DMS53 treated with DMSO at 0.1 percent for 48 hours (cell line): ENCODE measurements around the gene SLC27A3.
"Not testable (repeated sequence)": the region's sequence is repeated elsewhere in the genome, so short reads cannot be mapped to it uniquely, and the experiment has no call there.

Experiments
- DNase-seq: peaks from one replicate; lab custom pipeline; 2025; ENCODE audit not compliant: unreplicated experiment; lab: John Stamatoyannopoulos, UW

Gene SLC27A3

DNA sequence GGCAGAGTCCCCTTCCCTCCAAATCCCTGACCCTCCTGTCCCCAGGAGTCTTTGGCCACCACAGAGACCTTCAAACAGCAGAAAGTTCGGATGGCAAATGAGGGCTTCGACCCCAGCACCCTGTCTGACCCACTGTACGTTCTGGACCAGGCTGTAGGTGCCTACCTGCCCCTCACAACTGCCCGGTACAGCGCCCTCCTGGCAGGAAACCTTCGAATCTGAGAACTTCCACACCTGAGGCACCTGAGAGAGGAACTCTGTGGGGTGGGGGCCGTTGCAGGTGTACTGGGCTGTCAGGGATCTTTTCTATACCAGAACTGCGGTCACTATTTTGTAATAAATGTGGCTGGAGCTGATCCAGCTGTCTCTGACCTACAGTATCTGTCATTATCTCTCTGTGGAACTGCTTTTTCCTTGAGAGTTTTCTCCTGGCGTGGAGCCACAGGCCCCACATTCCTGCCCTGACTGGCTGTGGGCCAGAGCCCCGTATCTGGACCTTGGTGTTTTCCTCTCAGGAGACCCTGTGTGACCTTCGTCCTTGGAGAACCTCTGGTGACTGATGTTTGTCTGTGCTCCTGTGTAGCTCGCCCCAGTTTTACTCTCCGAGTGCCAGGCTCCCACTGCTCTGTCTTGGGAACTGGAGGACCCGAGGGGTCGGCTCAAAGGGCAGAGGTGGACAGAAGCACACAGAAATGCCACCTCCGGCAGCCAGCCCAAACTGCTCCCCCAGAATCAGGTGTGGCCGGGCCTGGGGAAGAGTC is 4.8 kb downstream of the SLC27A3 start:
- no peak for DNase-seq

DNA sequence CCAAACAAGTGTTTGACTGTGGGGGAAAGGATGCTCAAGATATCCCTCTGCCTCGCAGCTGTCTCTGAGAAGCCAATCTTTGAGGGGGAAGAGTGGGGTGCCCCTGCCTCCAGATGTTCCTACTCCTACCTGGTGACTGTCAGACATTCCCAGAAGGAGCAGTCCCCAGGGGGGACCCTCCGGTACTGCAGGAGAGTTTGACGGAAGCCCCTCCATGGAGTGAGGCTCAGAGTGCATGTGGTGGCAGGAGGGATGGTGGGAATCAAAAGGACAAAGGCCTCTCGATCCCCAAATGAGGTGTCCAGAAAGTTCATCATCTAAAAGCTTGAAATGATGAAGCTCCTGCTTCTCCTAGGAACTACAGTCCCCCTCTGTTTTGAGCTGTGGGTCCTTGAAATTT is 5.3 kb downstream of the SLC27A3 start:
- no peak for DNase-seq

- not testable (repeated sequence) for DNase-seq
These were observed 7.4 kb downstream of the SLC27A3 start for GRCh38 chr1:153782648-153783047.

DNA sequence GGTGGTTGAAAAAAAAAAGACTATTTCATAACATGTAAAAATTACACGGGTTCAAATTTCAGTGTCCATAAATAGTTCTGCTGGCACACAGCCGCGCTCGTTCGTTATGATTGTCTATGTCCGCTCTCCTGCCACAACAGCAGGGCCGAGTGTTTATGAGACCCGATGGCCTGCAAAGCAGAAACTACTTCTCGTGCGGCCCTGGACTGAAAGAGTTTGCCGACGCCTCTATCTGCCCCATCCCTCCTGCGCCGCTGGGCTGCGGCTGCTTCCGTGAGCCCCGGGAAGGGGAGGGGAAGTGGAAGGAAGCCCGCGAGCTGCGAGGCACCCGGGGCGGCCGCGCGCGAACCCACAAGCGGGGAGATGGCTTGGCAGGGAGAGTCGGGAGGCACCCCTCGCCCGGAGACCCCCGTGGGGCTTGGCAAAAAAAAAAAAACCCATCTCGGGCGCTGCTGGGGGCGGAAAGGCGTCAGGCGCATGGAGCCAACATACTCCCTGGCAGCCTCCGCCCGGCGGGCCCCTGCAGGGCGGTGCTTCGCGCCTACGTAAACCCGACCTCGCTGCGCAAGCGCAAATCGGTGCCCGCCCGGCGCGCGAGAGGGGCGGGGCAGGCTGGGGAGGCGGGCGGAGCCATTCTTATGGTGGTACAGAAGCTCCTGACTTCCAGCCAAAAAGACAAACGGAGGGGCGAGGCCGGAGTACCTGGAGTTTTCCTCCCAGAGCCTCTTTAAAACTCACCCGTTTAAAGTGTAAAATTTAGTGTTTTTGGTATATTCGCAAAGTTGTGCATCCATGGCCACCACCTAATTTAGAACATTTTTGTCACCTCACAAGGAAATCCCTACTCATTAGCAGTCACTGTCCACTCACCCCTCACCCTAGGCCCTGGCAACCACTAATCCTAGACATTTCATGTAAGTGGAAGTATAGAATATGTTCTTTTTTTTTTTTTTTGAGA is 8.3 kb downstream of the SLC27A3 start:
- peak; percentile 85 for DNase-seq

DNA sequence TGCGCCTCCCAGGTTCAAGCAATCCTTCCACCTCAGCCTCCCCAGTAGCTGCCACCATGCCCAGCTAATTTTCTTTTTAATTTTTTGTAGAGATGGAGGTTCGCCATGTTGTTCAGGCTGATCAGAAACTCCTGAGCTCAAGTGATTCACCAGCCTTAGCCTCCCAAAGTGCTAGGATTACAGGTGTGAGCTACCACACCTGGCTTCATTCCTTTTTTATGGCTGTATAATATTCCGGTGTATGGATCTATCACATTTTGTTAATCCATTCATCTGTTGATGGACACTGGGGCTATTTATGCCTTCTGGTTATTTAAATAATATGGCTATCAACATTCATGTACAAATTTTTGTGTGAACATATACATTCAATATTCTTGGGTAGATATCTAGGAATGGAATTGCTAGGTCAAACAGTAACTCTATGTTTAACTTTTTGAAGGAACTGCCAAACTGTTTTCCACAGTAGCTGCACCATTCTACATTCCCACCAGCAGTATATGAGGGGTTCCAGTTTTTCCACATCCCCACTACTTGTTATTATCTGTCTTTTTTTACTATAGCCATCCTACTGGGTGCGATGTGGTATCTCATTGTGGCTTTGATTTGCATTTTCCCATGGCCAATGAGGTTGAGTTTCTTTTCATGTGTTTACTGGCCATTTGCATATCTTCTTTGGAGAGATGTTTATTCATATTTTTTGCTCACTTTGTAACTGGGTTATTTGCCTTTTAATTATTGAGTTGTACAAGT is 11.0 kb downstream of the SLC27A3 start:
- DNase-seq, result no peak

GRCh38 chr1:153789478-153790034 is 14.3 kb downstream of the SLC27A3 start:
- peak; percentile 70 for DNase-seq

- DNase-seq, result peak; percentile 81
These were observed 15.2 kb downstream of the SLC27A3 start for GRCh38 chr1:153790313-153790965.

DNA sequence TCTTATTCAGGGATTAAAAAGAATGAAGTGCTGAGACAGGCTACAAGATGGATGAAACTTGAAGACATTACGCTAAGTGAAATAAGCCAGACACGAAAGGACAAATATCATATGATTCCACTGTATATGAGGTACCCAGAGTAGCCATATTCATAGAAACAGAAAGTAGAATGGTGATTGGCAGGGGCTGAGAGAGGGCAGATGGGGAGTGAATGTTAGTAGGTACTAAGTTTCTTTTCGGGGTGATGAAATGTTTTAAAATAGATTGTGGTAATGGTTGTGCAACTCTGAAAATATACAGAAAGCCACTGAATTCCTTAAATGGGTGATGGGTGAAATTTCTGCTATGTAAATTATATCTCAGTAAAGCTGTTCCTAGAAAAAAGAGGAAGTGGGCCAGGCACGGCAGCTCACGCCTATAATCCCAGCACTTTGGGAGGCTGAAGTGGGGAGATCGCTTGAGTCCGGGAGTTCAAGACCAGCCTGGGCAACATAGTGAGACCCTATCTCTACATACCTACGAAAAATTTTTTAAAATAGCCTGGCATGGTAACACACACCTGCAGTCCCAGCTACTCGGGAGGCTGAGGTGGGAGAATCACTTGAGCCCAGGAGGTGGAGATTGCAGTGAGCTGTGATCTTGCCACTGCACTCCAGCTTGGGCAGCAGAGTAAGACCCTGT is 15.9 kb downstream of the SLC27A3 start:
- no peak for DNase-seq

DNA sequence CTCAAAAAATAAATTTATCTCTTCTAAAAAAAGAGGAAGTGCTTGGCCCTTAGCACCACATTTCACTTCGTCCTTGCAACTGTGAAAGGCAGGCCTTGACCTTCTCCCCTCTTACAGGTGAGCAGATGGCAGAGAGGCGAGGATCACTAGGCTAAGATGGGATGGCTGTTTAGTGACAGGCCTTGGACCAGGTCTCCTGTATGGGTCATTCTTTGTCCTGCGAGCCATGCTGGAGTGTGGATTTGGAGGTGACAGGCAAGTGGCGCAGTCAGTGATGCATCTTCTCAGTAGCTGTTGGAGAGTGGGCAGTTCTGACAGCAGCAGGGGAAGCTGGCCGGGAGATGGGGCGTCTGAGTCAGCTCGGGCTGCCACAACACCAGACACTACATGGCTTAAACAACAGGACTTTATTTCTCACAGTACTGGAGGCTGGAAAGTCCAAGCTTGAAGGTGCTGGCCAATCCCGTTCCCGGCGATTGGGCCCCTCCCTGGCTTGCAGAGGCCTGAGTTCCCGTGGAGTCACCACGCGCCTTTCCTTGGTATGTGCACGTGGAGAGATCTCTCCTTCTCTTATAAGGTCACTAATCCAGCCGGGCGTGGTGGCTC is 16.5 kb downstream of the SLC27A3 start:
- DNase-seq, result no peak

- no peak for DNase-seq
These were observed 17.4 kb downstream of the SLC27A3 start for GRCh38 chr1:153792631-153793041.

GRCh38 chr1:153793261-153793972 is 18.2 kb downstream of the SLC27A3 start:
- no peak for DNase-seq

DNA sequence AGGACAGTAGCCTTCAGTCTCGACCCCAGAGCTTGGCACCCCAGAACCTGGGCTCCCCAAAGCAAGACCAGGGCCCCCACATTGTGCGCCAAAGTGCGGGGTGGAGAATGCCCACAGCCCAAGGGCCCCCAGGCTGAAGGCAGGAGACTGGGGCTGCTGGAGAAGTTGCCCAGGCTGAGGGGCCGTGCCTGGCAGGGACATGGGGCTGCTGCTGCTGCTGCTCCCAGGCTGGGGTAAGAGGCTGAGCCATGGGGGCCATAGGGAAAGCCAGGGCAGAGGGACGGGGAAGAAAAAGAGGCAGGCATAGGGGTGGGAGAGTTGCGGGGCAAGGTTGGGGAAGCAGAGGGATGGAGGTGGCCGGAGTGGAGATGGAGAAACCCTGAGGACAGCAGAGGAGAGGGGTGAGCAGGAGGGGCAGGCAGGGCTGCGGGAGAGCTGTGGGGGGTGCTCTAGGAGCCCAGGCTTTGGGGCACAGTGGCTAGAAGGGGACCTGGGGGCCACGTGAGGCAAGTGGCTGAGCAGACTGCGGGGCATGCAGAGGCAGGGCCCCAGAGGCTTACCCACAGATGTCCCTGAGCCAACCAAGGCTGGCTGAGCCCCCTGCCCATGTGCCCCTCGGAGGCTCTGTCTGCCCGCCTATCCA is 18.9 kb downstream of the SLC27A3 start:
- DNase-seq, result no peak

DNA sequence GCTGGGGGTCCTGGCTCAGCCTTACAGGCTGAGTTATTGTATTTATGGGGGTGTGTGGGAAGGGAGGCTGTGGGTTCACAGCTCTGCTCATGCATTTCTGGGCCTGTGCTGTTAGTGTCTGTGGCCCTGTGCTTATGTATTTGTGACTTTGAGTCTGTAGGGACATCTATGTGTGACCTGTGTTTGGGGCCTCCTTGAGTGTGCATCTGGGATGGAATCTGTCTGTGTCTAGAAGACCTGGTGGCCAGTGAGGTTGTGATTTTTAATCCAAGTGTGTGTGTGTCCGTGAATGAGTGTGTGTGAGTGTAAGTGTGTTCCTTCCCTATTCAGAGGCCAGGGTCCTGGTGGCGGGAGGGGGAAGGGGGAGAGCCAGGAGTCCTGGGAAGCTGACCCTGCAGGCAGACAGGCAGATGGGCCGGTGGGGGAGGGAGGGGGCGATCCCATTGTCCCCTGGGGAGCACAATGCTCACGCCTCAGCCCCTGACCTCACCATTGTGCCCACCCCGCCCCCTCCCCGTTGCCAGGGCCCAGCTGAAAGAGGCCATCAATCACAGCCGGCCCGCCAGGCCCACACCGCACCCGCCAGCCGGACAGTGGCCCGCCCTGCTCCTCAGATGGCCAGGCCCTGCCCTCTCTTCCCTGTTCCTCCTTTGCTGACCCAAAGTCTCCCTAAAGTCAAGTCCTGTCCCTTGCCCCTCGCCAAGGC is 19.6 kb downstream of the SLC27A3 start:
- no peak for DNase-seq

GRCh38 chr1:153795330-153795837 is 20.2 kb downstream of the SLC27A3 start:
- no peak for DNase-seq

- no peak for DNase-seq
These were observed 21.0 kb downstream of the SLC27A3 start for GRCh38 chr1:153795934-153796785.

GRCh38 chr1:153796786-153797659 is 21.8 kb downstream of the SLC27A3 start:
- DNase-seq, result peak; percentile 54
